Measurements from ENCODE around the gene GNB5.
"Not testable (repeated sequence)": the region's sequence is repeated elsewhere in the genome, so short reads cannot be mapped to it uniquely, and the experiment has no call there.

The GNB5 gene

GRCh38 chr15:52086011-52086786, 105.0 kb downstream of the GNB5 start:
- DNase-seq: no peak

- DNase-seq: no peak
These were observed 105.9 kb downstream of the GNB5 start for GRCh38 chr15:52085299-52085698.

- DNase-seq: no peak
These were observed 107.6 kb downstream of the GNB5 start for GRCh38 chr15:52083603-52084002.

GRCh38 chr15:52083037-52083359, 108.2 kb downstream of the GNB5 start:
- DNase-seq: not testable (repeated sequence)

- DNase-seq: no peak
These were observed 108.8 kb downstream of the GNB5 start for GRCh38 chr15:52082197-52083036.

- no peak for DNase-seq
These were observed 110.3 kb downstream of the GNB5 start for GRCh38 chr15:52080706-52081392.

GRCh38 chr15:52080031-52080430, 111.2 kb downstream of the GNB5 start:
- DNase-seq: no peak

GRCh38 chr15:52078876-52079700, 112.1 kb downstream of the GNB5 start:
- DNase-seq: peak; percentile 54

- DNase-seq: no peak
These were observed 112.9 kb downstream of the GNB5 start for GRCh38 chr15:52078197-52078875.

- no peak for DNase-seq
These were observed 114.1 kb downstream of the GNB5 start for GRCh38 chr15:52076889-52077781.

- no peak for DNase-seq
These were observed 119.6 kb downstream of the GNB5 start for GRCh38 chr15:52071570-52071969.

GRCh38 chr15:52069559-52069958, 121.6 kb downstream of the GNB5 start:
- no peak for DNase-seq

- no peak for DNase-seq
These were observed 123.1 kb downstream of the GNB5 start for GRCh38 chr15:52068004-52068615.

- DNase-seq: no peak
These were observed 123.7 kb downstream of the GNB5 start for GRCh38 chr15:52067545-52067926.

- DNase-seq: no peak
These were observed 124.2 kb downstream of the GNB5 start for GRCh38 chr15:52066842-52067544.
